CD4-positive, CD25-positive, alpha-beta regulatory T cell (primary cell): Measurements from ENCODE around the gene CBARP. TPM values are rescaled to one million over a fixed set of nuclear protein-coding genes. Genes with fewer than 3 reads are reported as not detected.

Experiments
- ATAC-seq, 2 donors: fragments of 150-1000 bp; cut with Tn5 transposase; one replicate each; pipeline ENCODE4 v1.10.0; 2021; ENCODE audit warnings: low read depth in 2 of 2, moderate number of reproducible peaks in 2 of 2, moderate library complexity in 1 of 2
- DNase-seq, 3 donors: peaks; one replicate each; pipeline versions ENCODE4 v3.0.0 to v3.0.0-alpha.2; 2012 to 2022; ENCODE audit warnings: mixed read lengths in 1 of 3
- H3K27ac ChIP-seq: one replicate; pipeline ENCODE4 v1.7.0; 2013; ENCODE audit warnings: mild to moderate bottlenecking, low read length; ENCODE audit not compliant: insufficient read depth, poor library complexity, severe bottlenecking
- H3K27me3 ChIP-seq: one replicate; pipeline ENCODE4 v1.7.0; 2013; ENCODE audit warnings: low read length; ENCODE audit not compliant: control insufficient read depth, insufficient read depth
- H3K36me3 ChIP-seq: one replicate; pipeline ENCODE4 v1.7.0; 2013; ENCODE audit warnings: mild to moderate bottlenecking, low read length, moderate library complexity; ENCODE audit not compliant: control insufficient read depth, insufficient read depth
- H3K4me1 ChIP-seq: 2 replicates; pipeline ENCODE4 v1.7.0; 2013; ENCODE audit warnings: mild to moderate bottlenecking, low read length; ENCODE audit not compliant: insufficient read depth, control insufficient read depth, poor library complexity, severe bottlenecking
- H3K4me3 ChIP-seq: one replicate; pipeline ENCODE4 v1.7.0; 2013; ENCODE audit warnings: low read depth, mild to moderate bottlenecking, low read length, moderate library complexity
- H3K9me3 ChIP-seq, 2 experiments: 1 replicate in 1 of 2; 2 replicates in 1 of 2; pipeline ENCODE4 v1.7.0; 2013; ENCODE audit warnings: low read length in 2 of 2, mild to moderate bottlenecking in 1 of 2, moderate library complexity in 1 of 2; ENCODE audit not compliant: control insufficient read depth in 2 of 2
- H3K27ac Mint-ChIP-seq, 3 donors: one replicate each; pipeline ENCODE4 v1.8.0; 2020 to 2022; ENCODE audit warnings: mild to moderate bottlenecking in 3 of 3, mixed read lengths in 3 of 3, moderate library complexity in 2 of 3
- H3K27me3 Mint-ChIP-seq: one replicate; pipeline ENCODE4 v1.8.0; 2022; ENCODE audit warnings: mild to moderate bottlenecking, mixed read lengths
- H3K36me3 Mint-ChIP-seq: one replicate; pipeline ENCODE4 v1.8.0; 2020; ENCODE audit warnings: mixed read lengths
- H3K4me1 Mint-ChIP-seq, 4 donors: one replicate each; pipeline ENCODE4 v1.8.0; 2020 to 2022; ENCODE audit warnings: mixed read lengths in 4 of 4, mild to moderate bottlenecking in 1 of 4
- H3K4me3 Mint-ChIP-seq, 4 donors: one replicate each; pipeline ENCODE4 v1.8.0; 2020 to 2022; ENCODE audit warnings: mild to moderate bottlenecking in 4 of 4, mixed read lengths in 4 of 4, moderate library complexity in 3 of 4
- H3K9me3 Mint-ChIP-seq, 7 donors: one replicate each; pipeline ENCODE4 v1.8.0; 2020 to 2022; ENCODE audit warnings: mixed read lengths in 7 of 7, mild to moderate bottlenecking in 3 of 7, moderate library complexity in 2 of 7
- polyA plus RNA-seq, 4 donors: library from polyadenylated mRNA; unstranded; fragments of 300-500 nt; fragmentation: Illumina TruSeq; gene quantifications; one replicate each; pipeline ENCODE4 v1.2.3, GENCODE V29; 2021
- total RNA-seq: library from RNA; stranded (reverse); gene quantifications from one replicate; pipeline ENCODE4 v1.2.3, GENCODE V29; 2022

Gene CBARP
- total and polyA plus RNA-seq, 5 donors from 2014 or later = 0.12 TPM; not detected in 4

- Mint-ChIP-seq H3K27ac (peak overlapping the region; percentile 97 to 99 (median 98)), H3K27me3 (peaks cover 16% of the 10 kb centered on the region), H3K4me3 (peak overlapping the region; percentile 87 to 96 (median 93)), H3K9me3 (peaks cover 0 to 2% (median 0%) of the 10 kb centered on the region in 7 donors), H3K4me1 (peaks cover 0 to 63% (median 23%) of the 10 kb centered on the region in 4 donors), H3K36me3 (no peaks in the 10 kb centered on the region)
- peak; percentile 51 to 69 (median 52) for DNase-seq
- Histone ChIP-seq H3K27ac (peak overlapping the region; percentile 100), H3K9me3 (no peaks in the 10 kb centered on the region), H3K36me3 (peaks cover 24% of the 10 kb centered on the region), H3K27me3 (no peaks in the 10 kb centered on the region), H3K4me1 (peaks cover 64% of the 10 kb centered on the region), H3K4me3 (peak overlapping the region; percentile 57)
- ATAC-seq = peak; percentile 2 to 4
Measured at GRCh38 chr19:1259876-1260748, 22.3 kb upstream of the CBARP start.

GRCh38 chr19:1259206-1259875 lies 21.5 kb upstream of the CBARP start:
- Mint-ChIP-seq H3K27ac (peak overlapping the region; percentile 97 to 99 (median 98)), H3K4me3 (peak overlapping the region; percentile 85 to 96 (median 92)), H3K36me3 (no peaks in the 10 kb centered on the region), H3K27me3 (peaks cover 16% of the 10 kb centered on the region), H3K9me3 (peaks cover 0 to 2% (median 0%) of the 10 kb centered on the region in 7 donors), H3K4me1 (peaks cover 0 to 65% (median 23%) of the 10 kb centered on the region in 4 donors)
- Histone ChIP-seq H3K27ac (peak overlapping the region; percentile 100), H3K4me1 (peaks cover 71% of the 10 kb centered on the region), H3K4me3 (peak overlapping the region; percentile 57), H3K9me3 (no peaks in the 10 kb centered on the region), H3K36me3 (peaks cover 31% of the 10 kb centered on the region), H3K27me3 (no peaks in the 10 kb centered on the region)
- peak; percentile 41 for ATAC-seq
- DNase-seq = peak; percentile 67 to 90 (median 84)

GRCh38 chr19:1258707-1259205 lies 21.0 kb upstream of the CBARP start:
- DNase-seq (no peak), ATAC-seq (peak in 1 of 2 donors; percentile 3)
- H3K27ac ChIP-seq = peak overlapping the region; percentile 100
- H3K9me3 ChIP-seq = no peaks in the 10 kb centered on the region
- Mint-ChIP-seq H3K4me3 (peak overlapping the region; percentile 85 to 96 (median 92)), H3K9me3 (peaks cover 0 to 2% (median 0%) of the 10 kb centered on the region in 7 donors), H3K4me1 (peaks cover 0 to 65% (median 23%) of the 10 kb centered on the region in 4 donors), H3K27me3 (peaks cover 16% of the 10 kb centered on the region), H3K27ac (peak overlapping the region; percentile 97 to 99 (median 98)), H3K36me3 (no peaks in the 10 kb centered on the region)
- H3K4me1 ChIP-seq = peaks cover 77% of the 10 kb centered on the region
- H3K27me3 ChIP-seq = no peaks in the 10 kb centered on the region
- peaks cover 35% of the 10 kb centered on the region for H3K36me3 ChIP-seq
- peak overlapping the region; percentile 57 for H3K4me3 ChIP-seq

GRCh38 chr19:1258163-1258492 lies 20.3 kb upstream of the CBARP start:
- H3K27ac Mint-ChIP-seq = peak overlapping the region; percentile 48 to 99 (median 97)
- Histone ChIP-seq H3K4me3 (peak overlapping the region; percentile 57), H3K27ac (peak overlapping the region; percentile 100), H3K4me1 (peaks cover 83% of the 10 kb centered on the region), H3K36me3 (peaks cover 35% of the 10 kb centered on the region), H3K27me3 (no peaks in the 10 kb centered on the region), H3K9me3 (no peaks in the 10 kb centered on the region)
- H3K9me3 Mint-ChIP-seq = peaks cover 0 to 2% (median 0%) of the 10 kb centered on the region in 7 donors
- no peaks in the 10 kb centered on the region for H3K36me3 Mint-ChIP-seq
- ATAC-seq (no peak), DNase-seq (no peak)
- H3K4me3 Mint-ChIP-seq = peak overlapping the region; percentile 85 to 96 (median 92)
- H3K4me1 Mint-ChIP-seq = peaks cover 0 to 67% (median 23%) of the 10 kb centered on the region in 4 donors
- H3K27me3 Mint-ChIP-seq = peaks cover 16% of the 10 kb centered on the region

GRCh38 chr19:1257475-1258162 lies 19.8 kb upstream of the CBARP start:
- peak overlapping the region; percentile 100 for H3K27ac ChIP-seq
- no peaks in the 10 kb centered on the region for H3K9me3 ChIP-seq
- Mint-ChIP-seq H3K27ac (peak overlapping the region; percentile 48 to 99 (median 97)), H3K9me3 (peaks cover 0 to 2% (median 0%) of the 10 kb centered on the region in 7 donors), H3K36me3 (no peaks in the 10 kb centered on the region), H3K4me3 (peak overlapping the region; percentile 85 to 96 (median 92)), H3K27me3 (peaks cover 16% of the 10 kb centered on the region), H3K4me1 (peaks cover 0 to 62% (median 22%) of the 10 kb centered on the region in 4 donors)
- H3K4me3 ChIP-seq = no peak overlapping the region
- DNase-seq (no peak), ATAC-seq (no peak)
- H3K4me1 ChIP-seq = peaks cover 87% of the 10 kb centered on the region
- no peaks in the 10 kb centered on the region for H3K27me3 ChIP-seq
- peaks cover 35% of the 10 kb centered on the region for H3K36me3 ChIP-seq

- H3K36me3 Mint-ChIP-seq = no peaks in the 10 kb centered on the region
- peak overlapping the region in 2 of 3 donors; percentile 2 to 81 for H3K27ac Mint-ChIP-seq
- Histone ChIP-seq H3K4me1 (peaks cover 87% of the 10 kb centered on the region), H3K27me3 (no peaks in the 10 kb centered on the region), H3K36me3 (peaks cover 35% of the 10 kb centered on the region), H3K9me3 (no peaks in the 10 kb centered on the region), H3K4me3 (no peak overlapping the region), H3K27ac (peak overlapping the region; percentile 100)
- peaks cover 0 to 56% (median 20%) of the 10 kb centered on the region in 4 donors for H3K4me1 Mint-ChIP-seq
- H3K4me3 Mint-ChIP-seq = peak overlapping the region; percentile 61 to 96 (median 78)
- H3K27me3 Mint-ChIP-seq = peaks cover 16% of the 10 kb centered on the region
- ATAC-seq = no peak
- DNase-seq = no peak
- peaks cover 0 to 2% (median 0%) of the 10 kb centered on the region in 7 donors for H3K9me3 Mint-ChIP-seq
Measured at GRCh38 chr19:1256646-1257474, 19.1 kb upstream of the CBARP start.
